ENCODE measurements around the gene SPIRE1. TPM values are rescaled to one million over a fixed set of nuclear protein-coding genes. Genes with fewer than 3 reads are reported as not detected.
"Not testable (repeated sequence)": the region's sequence is repeated elsewhere in the genome, so short reads cannot be mapped to it uniquely, and the experiment has no call there.

SPIRE1 gene
- total and polyA plus RNA-seq, 12 donors: 8.4 to 65.3 (median 47.4) TPM

- Histone ChIP-seq H3K9me3 (peaks cover 0 to 47% (median 4%) of the 10 kb centered on the region in 11 donors), H3K36me3 (peaks cover 0 to 8% (median 0%) of the 10 kb centered on the region in 9 donors), H3K4me1 (peaks cover 0 to 11% (median 8%) of the 10 kb centered on the region in 9 donors), H3K27me3 (no peaks in the 10 kb centered on the region), H3K27ac (no peak overlapping the region), H3K4me3 (no peak overlapping the region)
- no peak for TF ChIP-seq CTCF (IDR thresholded peaks at IDR 0.05)
- 86 to 89% methylated on average over 2 of the region's 2 CpGs for WGBS, 2 donors
- DNase-seq (no peak), ATAC-seq (no peak)
- intact Hi-C loops (cut with DNase I): loop anchor here in 2 of 10 donors (5.0 kb wide), 2 partner anchors 37 to 92 kb away; no protein-coding TSS in a partner anchor
Observed at GRCh38 chr18:12554796-12555388, 103.0 kb downstream of the SPIRE1 start.

GRCh38 chr18:12552879-12553242 lies 105.0 kb downstream of the SPIRE1 start:
- Histone ChIP-seq H3K4me3 (no peak overlapping the region), H3K9me3 (peaks cover 0 to 31% (median 4%) of the 10 kb centered on the region in 11 donors), H3K27ac (peak overlapping the region in 1 of 10 donors; percentile 45), H3K36me3 (peaks cover 0 to 8% (median 0%) of the 10 kb centered on the region in 9 donors), H3K4me1 (peaks cover 0 to 11% (median 8%) of the 10 kb centered on the region in 9 donors), H3K27me3 (no peaks in the 10 kb centered on the region)
- WGBS, 2 donors: 95 to 97% methylated on average over 4 of the region's 4 CpGs
- intact Hi-C loops (cut with DNase I): loop anchor here in 2 of 10 donors (5.0 kb wide), 2 partner anchors 39 to 94 kb away; no protein-coding TSS in a partner anchor
- DNase-seq (no peak), ATAC-seq (no peak)
- no peak for TF ChIP-seq CTCF (IDR thresholded peaks at IDR 0.05)

DNA sequence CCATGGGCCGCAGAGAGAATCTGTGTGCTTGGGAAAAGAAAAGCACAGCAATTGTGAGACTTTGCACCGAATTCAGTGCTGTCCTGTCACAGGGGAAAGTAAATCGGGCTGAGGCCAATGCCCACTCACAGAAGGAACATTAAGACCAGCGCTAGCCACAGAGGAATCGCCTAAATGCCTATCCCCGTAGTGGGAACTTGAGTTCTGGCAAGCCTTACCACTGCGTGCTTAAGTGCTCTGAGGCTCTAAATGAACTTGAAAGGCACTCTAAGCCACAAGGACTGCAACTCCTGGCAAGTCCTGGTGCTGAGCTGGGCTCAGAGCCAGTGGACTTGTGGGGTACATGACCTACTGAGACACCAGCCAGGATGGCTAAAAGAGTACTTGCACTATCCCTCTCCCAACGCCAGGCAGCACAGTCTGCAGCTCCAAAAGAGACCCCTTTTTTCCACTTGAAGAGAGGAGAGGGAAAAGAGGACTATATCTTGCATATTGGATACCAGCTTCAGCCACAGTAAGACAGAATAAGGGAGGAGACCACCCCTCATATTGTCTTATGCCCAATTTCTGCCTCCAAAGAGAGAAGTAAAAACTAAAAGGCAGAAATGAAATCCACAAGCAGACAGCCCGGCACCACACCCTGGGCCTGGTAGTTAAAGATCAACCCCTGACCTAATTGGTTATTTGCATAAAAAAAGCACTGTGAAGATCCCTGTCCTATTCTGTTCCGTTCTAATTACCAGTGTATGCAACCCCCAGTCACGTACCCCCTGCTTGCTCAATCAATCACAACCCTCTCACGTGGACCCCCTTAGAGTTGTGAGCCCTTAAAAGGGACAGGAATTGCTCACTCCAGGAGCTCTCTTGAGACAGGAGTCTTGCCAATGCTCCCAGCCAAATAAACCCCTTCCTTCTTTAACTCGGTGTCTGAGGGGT lies 105.7 kb downstream of the SPIRE1 start:
- not testable (repeated sequence) for H3K4me3 ChIP-seq, H3K27me3 ChIP-seq, H3K36me3 ChIP-seq
- 71 to 80% methylated on average over 13 of the region's 13 CpGs for WGBS, 2 donors
- intact Hi-C loops (cut with DNase I): loop anchor here in 2 of 10 donors (5.0 kb wide), 2 partner anchors 40 to 95 kb away; no protein-coding TSS in a partner anchor
- peak in 3 of 9 donors; percentile 21 to 35 (median 25) for TF ChIP-seq CTCF (IDR thresholded peaks at IDR 0.05)
- peak; percentile 56 to 69 for DNase-seq
- peaks cover 0 to 25% (median 3%) of the 10 kb centered on the region in 11 donors for H3K9me3 ChIP-seq
- peak; percentile 76 to 97 (median 91) for ATAC-seq
- peaks cover 0 to 11% (median 8%) of the 10 kb centered on the region in 9 donors for H3K4me1 ChIP-seq
- peak overlapping the region in 1 of 10 donors; percentile 45 for H3K27ac ChIP-seq

GRCh38 chr18:12551466-12551865 lies 106.4 kb downstream of the SPIRE1 start:
- peak in 1 of 8 donors; percentile 36 for ATAC-seq
- not testable (repeated sequence) for H3K27me3 ChIP-seq, H3K4me3 ChIP-seq, DNase-seq, H3K36me3 ChIP-seq
- Histone ChIP-seq H3K4me1 (peaks cover 0 to 11% (median 8%) of the 10 kb centered on the region in 9 donors), H3K9me3 (peaks cover 0 to 20% (median 0%) of the 10 kb centered on the region in 11 donors), H3K27ac (peak overlapping the region in 1 of 10 donors; percentile 45)
- 89 to 92% methylated on average over 13 of the region's 13 CpGs for WGBS, 2 donors
- intact Hi-C loops (cut with DNase I): loop anchor here in 2 of 10 donors (5.0 kb wide), 2 partner anchors 41 to 96 kb away; no protein-coding TSS in a partner anchor
